H9 (cell line): ENCODE data around the gene EED. TPM values are rescaled to one million over a fixed set of nuclear protein-coding genes. Genes with fewer than 3 reads are reported as not detected.

ENCODE experiments used
- DNase-seq: peaks from one replicate; pipeline ENCODE4 v3.0.0-alpha.2; 2017
- H2AFZ ChIP-seq: one replicate; pipeline ENCODE4 v1.6.1; 2013; ENCODE audit warnings: mild to moderate bottlenecking, low read length, control low read depth, moderate library complexity
- H2AK5ac ChIP-seq: 2 replicates; pipeline ENCODE4 v1.6.1; 2013; ENCODE audit warnings: low read length, control low read depth, mixed read lengths; ENCODE audit not compliant: insufficient read length
- H2BK120ac ChIP-seq: one replicate; pipeline ENCODE4 v1.6.1; 2013; ENCODE audit warnings: low read depth, mild to moderate bottlenecking, low read length, control low read depth, inconsistent platforms; ENCODE audit not compliant: poor library complexity, severe bottlenecking
- H2BK12ac ChIP-seq: 2 replicates; pipeline ENCODE4 v1.6.1; 2013; ENCODE audit warnings: low read length, control low read depth, mixed read lengths, low read depth; ENCODE audit not compliant: insufficient read length
- H2BK15ac ChIP-seq: 2 replicates; pipeline ENCODE4 v1.6.1; 2013; ENCODE audit warnings: low read depth, low read length, control low read depth
- H2BK20ac ChIP-seq: one replicate; pipeline ENCODE4 v1.6.1; 2013; ENCODE audit warnings: low read depth, mild to moderate bottlenecking, low read length, control low read depth, inconsistent platforms; ENCODE audit not compliant: poor library complexity, severe bottlenecking
- H2BK5ac ChIP-seq: 2 replicates; pipeline ENCODE4 v1.6.1; 2013; ENCODE audit warnings: low read length, control low read depth, mixed read lengths; ENCODE audit not compliant: insufficient read length
- H3K14ac ChIP-seq: 2 replicates; pipeline ENCODE4 v1.6.1; 2013; ENCODE audit warnings: low read length, control low read depth; ENCODE audit not compliant: insufficient read depth
- H3K18ac ChIP-seq: 2 replicates; pipeline ENCODE4 v1.6.1; 2013; ENCODE audit warnings: low read depth, mild to moderate bottlenecking, mixed read lengths, low read length, control low read depth; ENCODE audit not compliant: insufficient read length
- H3K23ac ChIP-seq: 2 replicates; pipeline ENCODE4 v1.6.1; 2013; ENCODE audit warnings: low read length, control low read depth, mixed read lengths, low read depth; ENCODE audit not compliant: insufficient read length
- H3K23me2 ChIP-seq: 2 replicates; pipeline ENCODE4 v1.6.1; 2013; ENCODE audit warnings: low read depth, mild to moderate bottlenecking, mixed read lengths, low read length, control low read depth; ENCODE audit not compliant: insufficient read length, poor library complexity, severe bottlenecking
- H3K27ac ChIP-seq: 2 replicates; pipeline ENCODE4 v1.5.1; 2013; ENCODE audit warnings: low read length, control low read depth, mixed read lengths, low read depth; ENCODE audit not compliant: insufficient read length
- H3K27me3 ChIP-seq: 2 replicates; pipeline ENCODE4 v1.6.1; 2013; ENCODE audit warnings: low read length, control low read depth, inconsistent platforms; ENCODE audit not compliant: insufficient read depth
- H3K4ac ChIP-seq: 2 replicates; pipeline ENCODE4 v1.6.1; 2013; ENCODE audit warnings: low read depth, mild to moderate bottlenecking, control low read depth, inconsistent platforms, low read length, moderate library complexity
- H3K4me1 ChIP-seq: 2 replicates; pipeline ENCODE4 v1.6.1; 2013; ENCODE audit warnings: low read length, control low read depth, inconsistent platforms; ENCODE audit not compliant: insufficient read depth
- H3K4me2 ChIP-seq: 2 replicates; pipeline ENCODE4 v1.6.1; 2013; ENCODE audit warnings: low read length, control low read depth, mixed read lengths; ENCODE audit not compliant: insufficient read length, insufficient read depth
- H3K56ac ChIP-seq: 2 replicates; pipeline ENCODE4 v1.6.1; 2013; ENCODE audit warnings: low read depth, mild to moderate bottlenecking, mixed read lengths, low read length, control low read depth; ENCODE audit not compliant: insufficient read length
- H3K79me1 ChIP-seq: 2 replicates; pipeline ENCODE4 v1.6.1; 2013; ENCODE audit warnings: low read depth, mild to moderate bottlenecking, moderate library complexity, low read length, control low read depth, inconsistent platforms; ENCODE audit not compliant: insufficient read depth, poor library complexity, severe bottlenecking
- H3K79me2 ChIP-seq: 2 replicates; pipeline ENCODE4 v1.6.1; 2013; ENCODE audit warnings: low read length, control low read depth, inconsistent platforms; ENCODE audit not compliant: insufficient read depth
- H3K9ac ChIP-seq: 2 replicates; pipeline ENCODE4 v1.6.1; 2013; ENCODE audit warnings: low read length, control low read depth, mixed read lengths; ENCODE audit not compliant: insufficient read length; ENCODE audit errors: extremely low read depth
- H3K9me3 ChIP-seq: one replicate; pipeline ENCODE4 v1.6.1; 2013; ENCODE audit warnings: low read depth, low read length, inconsistent platforms; ENCODE audit not compliant: control insufficient read depth
- H3T11ph ChIP-seq: one replicate; pipeline ENCODE4 v1.6.1; 2013; ENCODE audit warnings: mild to moderate bottlenecking, low read length, control low read depth, inconsistent platforms
- H4K20me1 ChIP-seq: one replicate; pipeline ENCODE4 v1.6.1; 2013; ENCODE audit not compliant: control insufficient read depth, insufficient read length, insufficient read depth
- H4K5ac ChIP-seq: 2 replicates; pipeline ENCODE4 v1.6.1; 2013; ENCODE audit warnings: low read depth, mild to moderate bottlenecking, mixed read lengths, low read length, control low read depth; ENCODE audit not compliant: insufficient read length
- H4K8ac ChIP-seq: replicated peaks from 2 replicates; pipeline ENCODE4 v1.6.1; 2013; ENCODE audit warnings: low read length, control low read depth, mixed read lengths, low read depth; ENCODE audit not compliant: insufficient read length
- H4K91ac ChIP-seq: 2 replicates; pipeline ENCODE4 v1.6.1; 2013; ENCODE audit warnings: low read depth, mild to moderate bottlenecking, moderate library complexity, mixed read lengths, low read length, control low read depth; ENCODE audit not compliant: insufficient read length
- H3K27ac Mint-ChIP-seq, 3 experiments: 2 replicates in 2 of 3; 3 replicates in 1 of 3; pipeline ENCODE4 v1.8.0; 2020 to 2021; ENCODE audit warnings: mixed read lengths in 3 of 3, mild to moderate bottlenecking in 1 of 3, moderate library complexity in 1 of 3
- H3K27me3 Mint-ChIP-seq: 2 replicates; pipeline ENCODE4 v1.8.0; 2021; ENCODE audit warnings: low read depth, mild to moderate bottlenecking, moderate library complexity, mixed read lengths
- H3K36me3 Mint-ChIP-seq, 3 experiments: 2 replicates in 2 of 3; 3 replicates in 1 of 3; pipeline ENCODE4 v1.8.0; 2020 to 2021; ENCODE audit warnings: low read depth in 3 of 3, mixed read lengths in 3 of 3; ENCODE audit not compliant: insufficient read depth in 1 of 3
- H3K4me1 Mint-ChIP-seq, 2 experiments: 2 replicates each; pipeline ENCODE4 v1.8.0; 2020; ENCODE audit warnings: mixed read lengths in 2 of 2
- H3K4me3 Mint-ChIP-seq, 2 experiments: 2 replicates in 1 of 2; 3 replicates in 1 of 2; pipeline ENCODE4 v1.8.0; 2020 to 2021; ENCODE audit warnings: mild to moderate bottlenecking in 2 of 2, mixed read lengths in 2 of 2, moderate library complexity in 1 of 2
- H3K9me3 Mint-ChIP-seq, 2 experiments: 2 replicates in 1 of 2; 3 replicates in 1 of 2; pipeline ENCODE4 v1.8.0; 2020; ENCODE audit warnings: mild to moderate bottlenecking in 2 of 2, mixed read lengths in 2 of 2, moderate library complexity in 1 of 2
- WGBS: extraction: QIAGEN DNeasy Blood & Tissue Kit; methylation state at CpG from one replicate; pipeline ENCODE4 v1.1.7; 2013; ENCODE audit warnings: missing lambda C conversion rate, low lambda C conversion rate, mixed read lengths; ENCODE audit not compliant: insufficient read length; ENCODE audit errors: extremely low coverage; 5-methylcytosine and 5-hydroxymethylcytosine counted together
- total RNA-seq: library from RNA; stranded (reverse); gene quantifications from 2 replicates; pipeline ENCODE4 v1.2.1, GENCODE V29; 2021
- TF ChIP-seq, protein P1 (sequence below): fragments of 200-600 bp; sonication (generic); conservative IDR thresholded peaks from 3 replicates; pipeline ENCODE4 v1.8.0; 2021; ENCODE audit warnings: antibody characterized with exemption, mild to moderate bottlenecking

Gene EED
- total RNA-seq, 1 experiment from 2014 or later, result 34.1 TPM

- Histone ChIP-seq H4K8ac (no peak overlapping the region), H3K18ac (no peak overlapping the region), H2AFZ (no peak overlapping the region), H2BK5ac (no peak overlapping the region), H3K4me2 (no peak overlapping the region), H2AK5ac (no peak overlapping the region), H3K9ac (no peak overlapping the region), H3K4ac (no peak overlapping the region), H4K91ac (no peak overlapping the region), H3K4me1 (peaks cover 5% of the 10 kb centered on the region; the same call in 1 of the 2 replicates), H3K23ac (no peak overlapping the region), H2BK20ac (no peak overlapping the region), H3K79me2 (peaks cover 11% of the 10 kb centered on the region; the same call in 1 of the 2 replicates), H2BK12ac (no peak overlapping the region), H3K27me3 (no peaks in the 10 kb centered on the region), H4K20me1 (no peaks in the 10 kb centered on the region), H3T11ph (no peak overlapping the region), H3K9me3 (no peaks in the 10 kb centered on the region), H2BK120ac (no peak overlapping the region), H2BK15ac (no peak overlapping the region), H3K79me1 (peaks cover 5% of the 10 kb centered on the region), H3K27ac (no peak overlapping the region), H3K23me2 (no peaks in the 10 kb centered on the region), H3K14ac (no peak overlapping the region), H3K56ac (no peak overlapping the region), H4K5ac (no peak overlapping the region)
- Mint-ChIP-seq H3K36me3 (peaks cover 3 to 11% (median 9%) of the 10 kb centered on the region in 3 experiments; a peak in 4 of 7 replicates), H3K9me3 (no peaks in the 10 kb centered on the region), H3K27me3 (no peaks in the 10 kb centered on the region), H3K27ac (no peak overlapping the region), H3K4me1 (peaks cover 38 to 39% of the 10 kb centered on the region in 2 experiments), H3K4me3 (no peak overlapping the region)
- DNase-seq, result no peak
- no CpG with 5 or more reads among the region's 3 CpGs for WGBS
- TF ChIP-seq, protein P1, sequence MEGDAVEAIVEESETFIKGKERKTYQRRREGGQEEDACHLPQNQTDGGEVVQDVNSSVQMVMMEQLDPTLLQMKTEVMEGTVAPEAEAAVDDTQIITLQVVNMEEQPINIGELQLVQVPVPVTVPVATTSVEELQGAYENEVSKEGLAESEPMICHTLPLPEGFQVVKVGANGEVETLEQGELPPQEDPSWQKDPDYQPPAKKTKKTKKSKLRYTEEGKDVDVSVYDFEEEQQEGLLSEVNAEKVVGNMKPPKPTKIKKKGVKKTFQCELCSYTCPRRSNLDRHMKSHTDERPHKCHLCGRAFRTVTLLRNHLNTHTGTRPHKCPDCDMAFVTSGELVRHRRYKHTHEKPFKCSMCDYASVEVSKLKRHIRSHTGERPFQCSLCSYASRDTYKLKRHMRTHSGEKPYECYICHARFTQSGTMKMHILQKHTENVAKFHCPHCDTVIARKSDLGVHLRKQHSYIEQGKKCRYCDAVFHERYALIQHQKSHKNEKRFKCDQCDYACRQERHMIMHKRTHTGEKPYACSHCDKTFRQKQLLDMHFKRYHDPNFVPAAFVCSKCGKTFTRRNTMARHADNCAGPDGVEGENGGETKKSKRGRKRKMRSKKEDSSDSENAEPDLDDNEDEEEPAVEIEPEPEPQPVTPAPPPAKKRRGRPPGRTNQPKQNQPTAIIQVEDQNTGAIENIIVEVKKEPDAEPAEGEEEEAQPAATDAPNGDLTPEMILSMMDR, result no peak
These were observed 5.0 kb downstream of the EED start for GRCh38 chr11:86249307-86250098.
